IPS-11a (cell line): ENCODE results near the gene GSK3B.
"Not testable (repeated sequence)": the region's sequence is repeated elsewhere in the genome, so short reads cannot be mapped to it uniquely, and the experiment has no call there.

ENCODE experiments used
- H3K4me3 ChIP-seq: one replicate; pipeline ENCODE4 v1.5.1; 2013; ENCODE audit warnings: low read depth, low read length, control low read depth

GSK3B gene

GRCh38 chr3:120018299-120018698, 75.9 kb downstream of the GSK3B start:
- no peak overlapping the region for H3K4me3 ChIP-seq

GRCh38 chr3:120017692-120018091, 76.6 kb downstream of the GSK3B start:
- H3K4me3 ChIP-seq, result no peak overlapping the region

- H3K4me3 ChIP-seq, result no peak overlapping the region
These were observed 80.8 kb downstream of the GSK3B start for GRCh38 chr3:120013481-120013880.

- not testable (repeated sequence) for H3K4me3 ChIP-seq
These were observed 88.5 kb downstream of the GSK3B start for GRCh38 chr3:120005741-120006140.

GRCh38 chr3:120004008-120004498, 90.2 kb downstream of the GSK3B start:
- not testable (repeated sequence) for H3K4me3 ChIP-seq

- H3K4me3 ChIP-seq, result no peak overlapping the region
These were observed 96.1 kb downstream of the GSK3B start for GRCh38 chr3:119998166-119998565.

GRCh38 chr3:119990888-119991287, 103.4 kb downstream of the GSK3B start:
- no peak overlapping the region for H3K4me3 ChIP-seq

GRCh38 chr3:119989981-119990655, 104.1 kb downstream of the GSK3B start:
- H3K4me3 ChIP-seq, result no peak overlapping the region

GRCh38 chr3:119986812-119987211, 107.4 kb downstream of the GSK3B start:
- not testable (repeated sequence) for H3K4me3 ChIP-seq

GRCh38 chr3:119981386-119981785, 112.9 kb downstream of the GSK3B start:
- H3K4me3 ChIP-seq, result no peak overlapping the region

GRCh38 chr3:119978554-119979208, 115.6 kb downstream of the GSK3B start:
- no peak overlapping the region for H3K4me3 ChIP-seq

GRCh38 chr3:119977353-119977752, 116.9 kb downstream of the GSK3B start:
- no peak overlapping the region for H3K4me3 ChIP-seq

- no peak overlapping the region for H3K4me3 ChIP-seq
These were observed 118.0 kb downstream of the GSK3B start for GRCh38 chr3:119976214-119976613.

- no peak overlapping the region for H3K4me3 ChIP-seq
These were observed 119.6 kb downstream of the GSK3B start for GRCh38 chr3:119974656-119975055.

- no peak overlapping the region for H3K4me3 ChIP-seq
These were observed 121.1 kb downstream of the GSK3B start for GRCh38 chr3:119973018-119973646.

- no peak overlapping the region for H3K4me3 ChIP-seq
These were observed 124.5 kb downstream of the GSK3B start for GRCh38 chr3:119969759-119970158.

- H3K4me3 ChIP-seq, result no peak overlapping the region
These were observed 126.8 kb downstream of the GSK3B start for GRCh38 chr3:119967353-119968006.

GRCh38 chr3:119965692-119966091, 128.6 kb downstream of the GSK3B start:
- H3K4me3 ChIP-seq, result no peak overlapping the region

- H3K4me3 ChIP-seq, result no peak overlapping the region
These were observed 130.0 kb downstream of the GSK3B start for GRCh38 chr3:119964294-119964693.

- no peak overlapping the region for H3K4me3 ChIP-seq
These were observed 138.3 kb downstream of the GSK3B start for GRCh38 chr3:119955972-119956371.

GRCh38 chr3:119950666-119951325, 143.5 kb downstream of the GSK3B start:
- no peak overlapping the region for H3K4me3 ChIP-seq
